ENCODE data around the gene ABHD16B. TPM values are rescaled to one million over a fixed set of nuclear protein-coding genes. Genes with fewer than 3 reads are reported as not detected.
A peak's percentile ranks its signal among the peaks of the same experiment; 100 is the strongest.

The ABHD16B gene
- total and polyA plus RNA-seq, 2 of the 13 experiments (the other 11 are each of a cell fraction or from before 2014, with no cell fraction given): not detected

GRCh38 chr20:63864978-63865640 is 3.8 kb downstream of the ABHD16B start, which contains the start of gene TPD52L2 (continued):
- TF ChIP-seq ZNF570 (CRISPR knock-in tag; IDR thresholded peaks at IDR 0.05; ENCODE audit: borderline replicate concordance) (0 out of 2 replicates have a peak, but pooled peaks have one; percentile 70), STAG1 (CRISPR knock-in tag; IDR thresholded peaks at IDR 0.05) (peak; percentile 24), ZNF563 (CRISPR knock-in tag; IDR thresholded peaks at IDR 0.05) (peak; percentile 98), HNRNPUL1 (IDR thresholded peaks at IDR 0.05; ENCODE audit: low read depth, low read length) (no peak), TCF12 (IDR thresholded peaks at IDR 0.05) (no peak), TCF12 (CRISPR knock-in tag; IDR thresholded peaks at IDR 0.05) (peak; percentile 76; the same call in 1 of the 2 replicates), MBNL3 (CRISPR knock-in tag; conservative IDR thresholded peaks at IDR 0.05) (no peak), NAIF1 (CRISPR knock-in tag; IDR thresholded peaks at IDR 0.05; ENCODE audit: borderline replicate concordance) (peak; percentile 95; the same call in 1 of the 2 replicates), ZNF546 (CRISPR knock-in tag; conservative IDR thresholded peaks at IDR 0.05) (peak; percentile 97), NFE2L2 (IDR thresholded peaks at IDR 0.05; ENCODE audit: low read length) (no peak), SMAD3 (CRISPR knock-in tag; IDR thresholded peaks at IDR 0.05) (peak; percentile 88), ZNF230 (CRISPR knock-in tag; IDR thresholded peaks at IDR 0.05) (no peak; the same call in 1 of the 2 replicates), ZNF672 (CRISPR knock-in tag; IDR thresholded peaks at IDR 0.05) (peak; percentile 78; the same call in 1 of the 2 replicates), SKI (IDR thresholded peaks at IDR 0.05; ENCODE audit: partially characterized antibody) (peak; percentile 74), AHDC1 (CRISPR knock-in tag; IDR thresholded peaks at IDR 0.05; ENCODE audit: borderline replicate concordance) (peak; percentile 38; the same call in 1 of the 2 replicates), ZNF274 (CRISPR knock-in tag; IDR thresholded peaks at IDR 0.05) (no peak; the same call in 1 of the 2 replicates), ZNF318 (CRISPR knock-in tag; IDR thresholded peaks at IDR 0.05) (peak; percentile 18; the same call in 1 of the 2 replicates)

Data from HepG2 (cell line).